Heart right ventricle (tissue), 16 donors: ENCODE measurements around the gene ARHGAP19. TPM values are rescaled to one million over a fixed set of nuclear protein-coding genes. Genes with fewer than 3 reads are reported as not detected.

Experiments used
- ATAC-seq, 8 donors: fragments of 200-7000 bp; cut with Tn5 transposase; one replicate each; pipeline ENCODE4 v1.9.1; 2020; ENCODE audit warnings: mild to moderate bottlenecking in 8 of 8, moderate library complexity in 8 of 8, moderate number of reproducible peaks in 1 of 8
- DNase-seq, 2 donors: peaks; one replicate each; pipeline ENCODE4 v3.0.0-alpha.2; 2020
- H3K27ac ChIP-seq, 10 donors: fragments of 200-600 bp; sonication (generic) in 2 of 10; one replicate each; pipeline versions ENCODE4 v1.5.0 to v1.8.0; 2020 to 2022; ENCODE audit warnings: mild to moderate bottlenecking in 3 of 10
- H3K27me3 ChIP-seq, 7 donors: fragments of 200-600 bp; one replicate each; pipeline ENCODE4 v1.8.0; 2021 to 2022; ENCODE audit warnings: mild to moderate bottlenecking in 2 of 7
- H3K36me3 ChIP-seq, 9 donors: fragments of 200-600 bp; sonication (generic) in 1 of 9; one replicate each; pipeline versions ENCODE4 v1.5.0 to v1.8.0; 2020 to 2022; ENCODE audit warnings: mild to moderate bottlenecking in 2 of 9
- H3K4me1 ChIP-seq, 9 donors: fragments of 200-600 bp; sonication (generic) in 1 of 9; one replicate each; pipeline versions ENCODE4 v1.5.0 to v1.8.0; 2020 to 2022; ENCODE audit warnings: mild to moderate bottlenecking in 4 of 9
- H3K4me3 ChIP-seq, 10 donors: fragments of 200-600 bp; sonication (generic) in 2 of 10; one replicate each; pipeline versions ENCODE4 v1.5.0 to v1.8.0; 2020 to 2022; ENCODE audit warnings: mild to moderate bottlenecking in 7 of 10, moderate library complexity in 2 of 10
- H3K9me3 ChIP-seq, 11 donors: fragments of 200-600 bp in 10 of 11; sonication (generic) in 2 of 11; one replicate each; pipeline versions ENCODE4 v1.5.0 to v1.8.0; 2013 to 2022; ENCODE audit warnings: mild to moderate bottlenecking in 2 of 11, control low read depth in 1 of 11, moderate library complexity in 1 of 11
- WGBS, 2 donors: extraction: QIAGEN DNeasy Blood & Tissue Kit; methylation state at CpG; one replicate each; pipeline ENCODE4 v1.1.7; 2013; ENCODE audit warnings: inconsistent platforms in 1 of 2; 5-methylcytosine and 5-hydroxymethylcytosine counted together
- intact Hi-C, 10 donors: fragments of 100-400 bp; cut with DNase I; formaldehyde crosslinking; loops; one replicate each; pipeline versions ENCODE4 v1.11.1 to v1.14.2; 2022
- polyA plus RNA-seq, 2 donors: library from polyadenylated mRNA; stranded (reverse); fragments of 200-250 nt; gene quantifications; one replicate each; pipeline ENCODE4 v1.2.3, GENCODE V29; 2013
- total RNA-seq, 10 donors: library from RNA; stranded (reverse); fragmentation: NEBNext Ultra II Directional in 3 of 10; extraction: Animal tissue kit (Norgen Biotek cat#: 25700) in 3 of 10; gene quantifications; one replicate each; pipeline versions ENCODE4 v1.2.1 to v1.2.4, GENCODE V29; 2021 to 2023
- TF ChIP-seq, protein P1 (sequence below), 9 donors: fragments of 200-600 bp; sonication (generic) in 2 of 9; IDR thresholded peaks; one replicate each; pipeline versions ENCODE4 v1.5.0 to v1.8.0; 2021 to 2022; ENCODE audit warnings: antibody characterized with exemption in 9 of 9, mild to moderate bottlenecking in 5 of 9, moderate library complexity in 1 of 9
- donor health status: Arrhythmogenic right ventricular cardiomyopathy.
- donor health status: ischemic (EF 13 %, LVEDD 7.1; RV severe dilation, severe dysfunction).
- donor health status: healthy with polysubstance abuse.
- donor health status: DM: no; HTN: yes; CAD: no.
- donor health status: DM: no; HTN: no; CAD: no.
- donor health status: ischemic (EF 25% LVEDD 6.9; RV normal size, moderate dysfunction).
- donor health status: ischemic (EF 25% LVEDD 5.7; RV mildly dilated, moderate dysfunction).
- donor health status: healthy.
- donor health status: DM: yes; HTN: yes; CAD: no.
- donor health status: Ischemic cardiomyopathy.
- donor health status: ischemic (EF 35%, LVEDD 5.7; RV mildly dilated, moderate dysfunction).
- donor health status: nonischemic (EF 11% LVEDD 7.7; RV severe dilation, severe dysfunction).
- donor health status: DM: yes; HTN: yes; CAD: no.
- donor health status: PGD.
- donor health status: ischemic (EF 29% LVEDD 5.4; RV normal size, mild dysfunction).
- donor health status: nonischemic (EF 23%, LVEDD 6.1; RV moderate dilation, normal function).

ARHGAP19 gene
- total and polyA plus RNA-seq, 12 donors = 1.5 to 6.2 (median 3.4) TPM

- H3K36me3 ChIP-seq = no peaks in the 10 kb centered on the region
- H3K9me3 ChIP-seq = peaks cover 0 to 5% (median 0%) of the 10 kb centered on the region in 11 donors
- TF ChIP-seq, protein P1, sequence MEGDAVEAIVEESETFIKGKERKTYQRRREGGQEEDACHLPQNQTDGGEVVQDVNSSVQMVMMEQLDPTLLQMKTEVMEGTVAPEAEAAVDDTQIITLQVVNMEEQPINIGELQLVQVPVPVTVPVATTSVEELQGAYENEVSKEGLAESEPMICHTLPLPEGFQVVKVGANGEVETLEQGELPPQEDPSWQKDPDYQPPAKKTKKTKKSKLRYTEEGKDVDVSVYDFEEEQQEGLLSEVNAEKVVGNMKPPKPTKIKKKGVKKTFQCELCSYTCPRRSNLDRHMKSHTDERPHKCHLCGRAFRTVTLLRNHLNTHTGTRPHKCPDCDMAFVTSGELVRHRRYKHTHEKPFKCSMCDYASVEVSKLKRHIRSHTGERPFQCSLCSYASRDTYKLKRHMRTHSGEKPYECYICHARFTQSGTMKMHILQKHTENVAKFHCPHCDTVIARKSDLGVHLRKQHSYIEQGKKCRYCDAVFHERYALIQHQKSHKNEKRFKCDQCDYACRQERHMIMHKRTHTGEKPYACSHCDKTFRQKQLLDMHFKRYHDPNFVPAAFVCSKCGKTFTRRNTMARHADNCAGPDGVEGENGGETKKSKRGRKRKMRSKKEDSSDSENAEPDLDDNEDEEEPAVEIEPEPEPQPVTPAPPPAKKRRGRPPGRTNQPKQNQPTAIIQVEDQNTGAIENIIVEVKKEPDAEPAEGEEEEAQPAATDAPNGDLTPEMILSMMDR (IDR thresholded peaks at IDR 0.05) = no peak
- intact Hi-C loops = no loop called here
- no peak overlapping the region for H3K4me3 ChIP-seq
- WGBS, 2 donors = 64 to 75% methylated on average over 7 of the region's 7 CpGs
- ATAC-seq (no peak), DNase-seq (no peak)
- H3K27me3 ChIP-seq = peaks cover 0 to 23% (median 0%) of the 10 kb centered on the region in 7 donors
- H3K4me1 ChIP-seq = no peaks in the 10 kb centered on the region
- H3K27ac ChIP-seq = no peak overlapping the region
These were observed 84.6 kb downstream of the ARHGAP19 start for GRCh38 chr10:97207756-97208346.

GRCh38 chr10:97207131-97207530, 85.3 kb downstream of the ARHGAP19 start:
- Histone ChIP-seq H3K27ac (no peak overlapping the region), H3K36me3 (no peaks in the 10 kb centered on the region), H3K4me1 (no peaks in the 10 kb centered on the region), H3K4me3 (no peak overlapping the region), H3K27me3 (peaks cover 0 to 20% (median 0%) of the 10 kb centered on the region in 7 donors), H3K9me3 (peaks cover 0 to 5% (median 0%) of the 10 kb centered on the region in 11 donors)
- no peak for DNase-seq
- TF ChIP-seq, protein P1 (IDR thresholded peaks at IDR 0.05) = no peak
- 95 to 96% methylated on average over 6 of the region's 6 CpGs for WGBS, 2 donors
- no peak for ATAC-seq
- intact Hi-C loops = no loop called here

- Histone ChIP-seq H3K9me3 (peaks cover 0 to 5% (median 0%) of the 10 kb centered on the region in 11 donors), H3K27me3 (peaks cover 0 to 20% (median 5%) of the 10 kb centered on the region in 7 donors), H3K4me1 (no peaks in the 10 kb centered on the region), H3K36me3 (no peaks in the 10 kb centered on the region), H3K4me3 (no peak overlapping the region), H3K27ac (no peak overlapping the region)
- TF ChIP-seq, protein P1 (IDR thresholded peaks at IDR 0.05) = no peak
- intact Hi-C loops = no loop called here
- DNase-seq (no peak), ATAC-seq (no peak)
- WGBS, 2 donors = 88 to 92% methylated on average over 14 of the region's 14 CpGs
These were observed 87.4 kb downstream of the ARHGAP19 start for GRCh38 chr10:97204826-97205679.

GRCh38 chr10:97203220-97203619, 89.2 kb downstream of the ARHGAP19 start:
- ATAC-seq (no peak), DNase-seq (no peak)
- H3K4me1 ChIP-seq = no peaks in the 10 kb centered on the region
- no peaks in the 10 kb centered on the region for H3K36me3 ChIP-seq
- TF ChIP-seq, protein P1 (IDR thresholded peaks at IDR 0.05) = no peak
- WGBS, 2 donors = 86 to 91% methylated on average over 7 of the region's 7 CpGs
- H3K4me3 ChIP-seq = no peak overlapping the region
- H3K27ac ChIP-seq = no peak overlapping the region
- peaks cover 0 to 5% (median 0%) of the 10 kb centered on the region in 11 donors for H3K9me3 ChIP-seq
- intact Hi-C loops = no loop called here
- peaks cover 0 to 26% (median 5%) of the 10 kb centered on the region in 7 donors for H3K27me3 ChIP-seq
